HL-60 (cell line): ENCODE results near the gene CDCA4.
A peak's percentile ranks its signal among the peaks of the same experiment; 100 is the strongest.

ENCODE experiments used
- DNase-seq, 2 experiments: peaks; one replicate each; pipeline ENCODE4 v3.0.0-alpha.2; 2010 to 2020; ENCODE audit warnings: low read depth in 1 of 2, low spot score in 1 of 2
- H3K27ac ChIP-seq: fragments of 250-450 bp; sonication (Bioruptor Pico); replicated peaks from 2 replicates; pipeline ENCODE4 v1.5.1; 2020; ENCODE audit warnings: mild to moderate bottlenecking, moderate library complexity
- H3K27me3 ChIP-seq: fragments of 250-450 bp; sonication (Bioruptor Pico); 2 replicates; pipeline ENCODE4 v1.5.1; 2021; ENCODE audit warnings: mild to moderate bottlenecking, moderate library complexity; ENCODE audit not compliant: insufficient read depth, poor library complexity, severe bottlenecking
- H3K4me3 ChIP-seq: replicated peaks from 2 replicates; pipeline ENCODE4 v1.5.1; 2011; ENCODE audit warnings: mild to moderate bottlenecking, control low read depth, low read length; ENCODE audit not compliant: insufficient read depth
- GABPA ChIP-seq: IDR thresholded peaks from 2 replicates; pipeline ENCODE4 v1.6.1; 2012; ENCODE audit warnings: low read depth
- POLR2AphosphoS5 ChIP-seq: IDR thresholded peaks from 2 replicates; pipeline ENCODE4 v1.6.1; 2012; ENCODE audit warnings: low read depth
- SPI1 ChIP-seq: IDR thresholded peaks from 2 replicates; pipeline ENCODE4 v1.6.1; 2012; ENCODE audit warnings: low read depth, mild to moderate bottlenecking, borderline replicate concordance
- TF ChIP-seq, protein P1 (sequence below): IDR thresholded peaks from one replicate; pipeline ENCODE4 v1.5.1; 2011; ENCODE audit warnings: low read length, control low read depth, inconsistent platforms; ENCODE audit not compliant: insufficient read depth
- TF ChIP-seq, protein P2 (sequence below): IDR thresholded peaks from 2 replicates; pipeline ENCODE4 v1.6.1; 2012; ENCODE audit warnings: low read depth; ENCODE audit not compliant: insufficient replicate concordance

CDCA4 gene

DNA sequence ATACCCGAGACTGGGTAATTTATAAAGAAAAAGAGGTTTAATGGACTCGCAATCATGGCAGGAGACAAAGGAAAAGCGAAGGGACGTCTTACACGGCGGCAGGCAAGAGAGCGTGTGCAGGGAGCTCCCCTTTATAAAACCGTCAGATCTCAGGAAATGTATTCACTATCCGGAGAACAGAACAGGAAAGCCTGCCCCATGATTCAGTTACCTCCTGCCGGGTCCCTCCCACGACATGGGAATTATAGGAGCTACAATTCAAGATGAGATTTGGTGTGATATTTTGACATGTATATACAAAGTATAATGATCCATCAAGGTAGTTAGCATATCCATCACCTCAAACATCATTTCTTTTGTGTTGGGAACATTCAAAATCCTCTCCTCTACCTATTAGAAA is 2.3 kb upstream of the CDCA4 start:
- H3K4me3 ChIP-seq, result no peak overlapping the region
- no peak overlapping the region for H3K27ac ChIP-seq
- TF ChIP-seq, protein P1, sequence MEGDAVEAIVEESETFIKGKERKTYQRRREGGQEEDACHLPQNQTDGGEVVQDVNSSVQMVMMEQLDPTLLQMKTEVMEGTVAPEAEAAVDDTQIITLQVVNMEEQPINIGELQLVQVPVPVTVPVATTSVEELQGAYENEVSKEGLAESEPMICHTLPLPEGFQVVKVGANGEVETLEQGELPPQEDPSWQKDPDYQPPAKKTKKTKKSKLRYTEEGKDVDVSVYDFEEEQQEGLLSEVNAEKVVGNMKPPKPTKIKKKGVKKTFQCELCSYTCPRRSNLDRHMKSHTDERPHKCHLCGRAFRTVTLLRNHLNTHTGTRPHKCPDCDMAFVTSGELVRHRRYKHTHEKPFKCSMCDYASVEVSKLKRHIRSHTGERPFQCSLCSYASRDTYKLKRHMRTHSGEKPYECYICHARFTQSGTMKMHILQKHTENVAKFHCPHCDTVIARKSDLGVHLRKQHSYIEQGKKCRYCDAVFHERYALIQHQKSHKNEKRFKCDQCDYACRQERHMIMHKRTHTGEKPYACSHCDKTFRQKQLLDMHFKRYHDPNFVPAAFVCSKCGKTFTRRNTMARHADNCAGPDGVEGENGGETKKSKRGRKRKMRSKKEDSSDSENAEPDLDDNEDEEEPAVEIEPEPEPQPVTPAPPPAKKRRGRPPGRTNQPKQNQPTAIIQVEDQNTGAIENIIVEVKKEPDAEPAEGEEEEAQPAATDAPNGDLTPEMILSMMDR, result no peak
- TF ChIP-seq, protein P2, sequence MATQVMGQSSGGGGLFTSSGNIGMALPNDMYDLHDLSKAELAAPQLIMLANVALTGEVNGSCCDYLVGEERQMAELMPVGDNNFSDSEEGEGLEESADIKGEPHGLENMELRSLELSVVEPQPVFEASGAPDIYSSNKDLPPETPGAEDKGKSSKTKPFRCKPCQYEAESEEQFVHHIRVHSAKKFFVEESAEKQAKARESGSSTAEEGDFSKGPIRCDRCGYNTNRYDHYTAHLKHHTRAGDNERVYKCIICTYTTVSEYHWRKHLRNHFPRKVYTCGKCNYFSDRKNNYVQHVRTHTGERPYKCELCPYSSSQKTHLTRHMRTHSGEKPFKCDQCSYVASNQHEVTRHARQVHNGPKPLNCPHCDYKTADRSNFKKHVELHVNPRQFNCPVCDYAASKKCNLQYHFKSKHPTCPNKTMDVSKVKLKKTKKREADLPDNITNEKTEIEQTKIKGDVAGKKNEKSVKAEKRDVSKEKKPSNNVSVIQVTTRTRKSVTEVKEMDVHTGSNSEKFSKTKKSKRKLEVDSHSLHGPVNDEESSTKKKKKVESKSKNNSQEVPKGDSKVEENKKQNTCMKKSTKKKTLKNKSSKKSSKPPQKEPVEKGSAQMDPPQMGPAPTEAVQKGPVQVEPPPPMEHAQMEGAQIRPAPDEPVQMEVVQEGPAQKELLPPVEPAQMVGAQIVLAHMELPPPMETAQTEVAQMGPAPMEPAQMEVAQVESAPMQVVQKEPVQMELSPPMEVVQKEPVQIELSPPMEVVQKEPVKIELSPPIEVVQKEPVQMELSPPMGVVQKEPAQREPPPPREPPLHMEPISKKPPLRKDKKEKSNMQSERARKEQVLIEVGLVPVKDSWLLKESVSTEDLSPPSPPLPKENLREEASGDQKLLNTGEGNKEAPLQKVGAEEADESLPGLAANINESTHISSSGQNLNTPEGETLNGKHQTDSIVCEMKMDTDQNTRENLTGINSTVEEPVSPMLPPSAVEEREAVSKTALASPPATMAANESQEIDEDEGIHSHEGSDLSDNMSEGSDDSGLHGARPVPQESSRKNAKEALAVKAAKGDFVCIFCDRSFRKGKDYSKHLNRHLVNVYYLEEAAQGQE, result no peak
- no peak for TF ChIP-seq POLR2AphosphoS5
- no peak for TF ChIP-seq SPI1
- TF ChIP-seq GABPA, result no peak

DNA sequence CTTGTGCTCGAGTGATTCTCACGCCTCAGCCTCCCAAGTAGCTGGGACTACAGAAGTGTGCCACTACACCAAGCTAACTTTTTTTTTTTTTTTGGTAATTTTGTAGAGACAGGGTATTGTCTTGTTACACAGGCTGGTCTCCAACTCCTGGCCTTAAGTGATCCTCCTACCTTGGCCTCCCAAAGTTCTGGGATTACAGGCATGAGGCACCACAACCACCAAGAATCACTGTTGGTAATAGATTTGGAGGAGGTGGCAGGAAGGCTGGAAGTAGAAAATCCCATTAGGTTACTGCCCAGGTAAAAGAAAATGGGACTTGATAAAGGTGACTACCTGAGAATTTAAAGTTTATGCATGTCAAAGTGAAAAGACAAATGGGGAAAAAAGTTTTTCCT is 1.4 kb upstream of the CDCA4 start:
- Histone ChIP-seq H3K4me3 (peak overlapping the region; percentile 67), H3K27me3 (no peaks in the 10 kb centered on the region), H3K27ac (no peak overlapping the region)
- no peak for DNase-seq
- no peak for TF ChIP-seq POLR2AphosphoS5
- no peak for TF ChIP-seq GABPA
- TF ChIP-seq, protein P2, result no peak
- TF ChIP-seq SPI1, result no peak
- TF ChIP-seq, protein P1, result no peak

More for the DNA sequence above, 2.3 kb upstream of the CDCA4 start:
- no peaks in the 10 kb centered on the region for H3K27me3 ChIP-seq
- DNase-seq, result no peak

DNA sequence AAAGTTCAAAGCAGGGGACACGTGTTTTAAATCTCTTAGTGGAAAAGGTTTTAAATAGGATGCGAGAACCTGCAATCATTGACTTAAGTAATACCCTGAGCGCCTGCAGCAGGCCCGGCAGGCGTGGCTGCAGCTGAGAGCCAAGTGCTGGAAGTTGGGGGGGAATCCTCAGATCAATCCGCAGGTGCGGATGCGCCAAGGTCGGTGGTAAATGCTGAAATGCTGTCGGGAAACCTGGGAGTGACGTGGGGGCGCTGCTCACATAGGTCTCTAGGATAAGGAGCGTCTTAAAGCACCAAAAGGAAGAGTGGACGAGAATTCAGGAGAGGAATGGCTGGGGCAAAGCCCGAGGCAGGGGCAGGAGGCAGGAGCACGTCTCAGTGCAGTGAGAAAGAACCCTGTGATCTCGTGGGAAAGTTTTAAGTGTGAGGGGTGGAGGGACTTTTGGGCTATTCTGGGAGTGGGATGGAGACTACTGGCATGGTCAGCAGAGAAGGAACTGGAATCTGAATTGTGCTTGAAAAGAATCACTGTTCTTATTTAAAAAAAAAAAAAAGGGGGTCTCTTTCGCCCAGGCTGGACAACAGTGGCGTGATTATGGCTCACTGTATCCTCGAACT is 883 bp upstream of the CDCA4 start:
- peak overlapping the region; percentile 80 for H3K27ac ChIP-seq
- no peaks in the 10 kb centered on the region for H3K27me3 ChIP-seq
- peak overlapping the region; percentile 67 for H3K4me3 ChIP-seq
- peak; percentile 47 to 61 for DNase-seq
- TF ChIP-seq POLR2AphosphoS5, result peak; percentile 46; the same call in 1 of the 2 replicates
- TF ChIP-seq, protein P2, result no peak
